Loucy (cell line): ENCODE measurements around the gene AQP9.

Experiments used
- H2AFZ ChIP-seq: fragments of 200-600 bp; sonication (generic); 2 replicates; pipeline ENCODE4 v1.6.0; 2016; ENCODE audit warnings: antibody characterized with exemption, mild to moderate bottlenecking, low read length, moderate library complexity
- H3F3A ChIP-seq: fragments of 200-600 bp; 2 replicates; pipeline ENCODE4 v1.6.0; 2016; ENCODE audit warnings: antibody characterized with exemption, low read depth, mild to moderate bottlenecking
- H3K27me3 ChIP-seq: fragments of 200-600 bp; sonication (generic); 2 replicates; pipeline ENCODE4 v1.6.1; 2014; ENCODE audit warnings: low read length, mild to moderate bottlenecking; ENCODE audit not compliant: insufficient read depth, poor library complexity, severe bottlenecking
- H3K36me3 ChIP-seq: fragments of 200-600 bp; sonication (generic); 2 replicates; pipeline ENCODE4 v1.6.1; 2016; ENCODE audit warnings: low read length; ENCODE audit not compliant: insufficient read depth
- H3K4me1 ChIP-seq: fragments of 200-600 bp; sonication (generic); 2 replicates; pipeline ENCODE4 v1.5.1; 2014; ENCODE audit warnings: low read length, mild to moderate bottlenecking; ENCODE audit not compliant: insufficient read depth, poor library complexity, severe bottlenecking
- H3K4me2 ChIP-seq: fragments of 200-600 bp; sonication (generic); 2 replicates; pipeline ENCODE4 v1.6.0; 2014; ENCODE audit warnings: antibody characterized with exemption, low read length, low read depth, mild to moderate bottlenecking; ENCODE audit not compliant: poor library complexity, severe bottlenecking
- H3K4me3 ChIP-seq: fragments of 200-600 bp; sonication (generic); 2 replicates; pipeline ENCODE4 v1.5.1; 2014; ENCODE audit warnings: low read length, mild to moderate bottlenecking, mixed read lengths; ENCODE audit not compliant: poor library complexity, severe bottlenecking
- H3K79me2 ChIP-seq: fragments of 200-600 bp; sonication (generic); 2 replicates; pipeline ENCODE4 v1.6.1; 2014; ENCODE audit warnings: low read length; ENCODE audit not compliant: insufficient read depth
- H3K9ac ChIP-seq: fragments of 200-600 bp; sonication (generic); 2 replicates; pipeline ENCODE4 v1.6.0; 2014; ENCODE audit warnings: mild to moderate bottlenecking, low read depth, low read length, moderate library complexity; ENCODE audit not compliant: poor library complexity, severe bottlenecking
- H3K9me2 ChIP-seq: fragments of 200-600 bp; sonication (generic); replicated peaks from 2 replicates; pipeline ENCODE4 v1.6.1; 2016; ENCODE audit warnings: low read depth, low read length, mixed read lengths
- H3K9me3 ChIP-seq: fragments of 200-600 bp; sonication (generic); 2 replicates; pipeline ENCODE4 v1.6.1; 2014; ENCODE audit warnings: mild to moderate bottlenecking, antibody characterized with exemption, low read length, low read depth; ENCODE audit not compliant: insufficient read depth
- H4K20me1 ChIP-seq: fragments of 200-600 bp; sonication (generic); 2 replicates; pipeline ENCODE4 v1.6.0; 2014; ENCODE audit warnings: antibody characterized with exemption, low read length, mild to moderate bottlenecking; ENCODE audit not compliant: insufficient read depth, poor library complexity, severe bottlenecking
- EZH2phosphoT487 ChIP-seq: fragments of 200-600 bp; IDR thresholded peaks from 2 replicates; pipeline ENCODE4 v1.6.1; 2018; ENCODE audit warnings: antibody characterized with exemption, mild to moderate bottlenecking, moderate library complexity, borderline replicate concordance
- TF ChIP-seq, protein P1 (sequence below): fragments of 200-600 bp; sonication (generic); conservative IDR thresholded peaks from 2 replicates; pipeline ENCODE4 v1.5.1; 2014; ENCODE audit warnings: mild to moderate bottlenecking, antibody characterized with exemption, low read length

AQP9 gene

DNA sequence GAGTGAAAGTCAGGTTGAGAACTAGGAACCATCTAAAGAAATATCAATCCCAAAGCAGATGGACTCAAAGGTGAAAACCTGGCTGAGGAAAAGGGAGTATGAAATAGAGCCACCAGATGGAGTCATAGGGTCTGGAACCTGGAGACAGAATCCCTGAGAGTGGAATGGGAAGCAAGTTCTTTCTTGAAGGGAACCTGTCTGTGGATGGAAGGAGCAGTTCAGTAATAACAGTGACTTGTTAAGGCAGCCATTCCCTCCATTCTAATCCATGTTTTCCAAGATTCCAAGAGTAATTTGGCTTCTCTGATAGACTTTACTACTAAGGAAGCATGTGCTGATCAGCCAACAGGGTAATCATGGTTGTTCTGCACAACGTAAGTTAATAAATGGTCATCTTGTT is 22.5 kb upstream of the AQP9 start:
- Histone ChIP-seq H3K79me2 (no peaks in the 10 kb centered on the region), H2AFZ (no peak overlapping the region), H3K9me3 (no peaks in the 10 kb centered on the region), H4K20me1 (no peaks in the 10 kb centered on the region), H3K36me3 (no peaks in the 10 kb centered on the region), H3K9ac (no peak overlapping the region), H3F3A (no peaks in the 10 kb centered on the region), H3K4me2 (no peak overlapping the region), H3K27me3 (no peaks in the 10 kb centered on the region), H3K4me1 (no peaks in the 10 kb centered on the region), H3K4me3 (no peak overlapping the region), H3K9me2 (no peaks in the 10 kb centered on the region)
- TF ChIP-seq EZH2phosphoT487 = no peak
- TF ChIP-seq, protein P1, sequence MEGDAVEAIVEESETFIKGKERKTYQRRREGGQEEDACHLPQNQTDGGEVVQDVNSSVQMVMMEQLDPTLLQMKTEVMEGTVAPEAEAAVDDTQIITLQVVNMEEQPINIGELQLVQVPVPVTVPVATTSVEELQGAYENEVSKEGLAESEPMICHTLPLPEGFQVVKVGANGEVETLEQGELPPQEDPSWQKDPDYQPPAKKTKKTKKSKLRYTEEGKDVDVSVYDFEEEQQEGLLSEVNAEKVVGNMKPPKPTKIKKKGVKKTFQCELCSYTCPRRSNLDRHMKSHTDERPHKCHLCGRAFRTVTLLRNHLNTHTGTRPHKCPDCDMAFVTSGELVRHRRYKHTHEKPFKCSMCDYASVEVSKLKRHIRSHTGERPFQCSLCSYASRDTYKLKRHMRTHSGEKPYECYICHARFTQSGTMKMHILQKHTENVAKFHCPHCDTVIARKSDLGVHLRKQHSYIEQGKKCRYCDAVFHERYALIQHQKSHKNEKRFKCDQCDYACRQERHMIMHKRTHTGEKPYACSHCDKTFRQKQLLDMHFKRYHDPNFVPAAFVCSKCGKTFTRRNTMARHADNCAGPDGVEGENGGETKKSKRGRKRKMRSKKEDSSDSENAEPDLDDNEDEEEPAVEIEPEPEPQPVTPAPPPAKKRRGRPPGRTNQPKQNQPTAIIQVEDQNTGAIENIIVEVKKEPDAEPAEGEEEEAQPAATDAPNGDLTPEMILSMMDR = 0 out of 2 replicates have a peak, but pooled peaks have one; percentile 18

DNA sequence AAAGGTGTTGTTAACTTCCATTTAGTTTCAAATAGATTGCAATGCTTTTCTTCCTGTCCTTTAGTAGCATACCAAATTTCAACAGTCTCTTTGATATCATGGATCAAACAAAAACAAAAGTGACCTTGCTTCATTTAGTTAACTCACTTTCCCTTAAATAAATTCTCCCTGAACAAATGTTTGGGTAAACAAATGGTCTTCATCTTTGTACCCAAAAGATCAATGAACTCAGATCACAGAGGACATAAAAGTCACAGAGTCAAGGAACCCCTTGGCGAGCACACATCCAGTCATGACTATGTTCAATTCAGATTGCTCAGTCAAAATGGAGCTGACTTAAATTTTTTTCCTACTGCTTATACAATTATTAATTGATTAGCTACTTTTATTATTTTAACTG is 20.6 kb upstream of the AQP9 start:
- no peak overlapping the region for H2AFZ ChIP-seq
- no peaks in the 10 kb centered on the region for H3K9me3 ChIP-seq
- no peak overlapping the region for H3K4me2 ChIP-seq
- H4K20me1 ChIP-seq = no peaks in the 10 kb centered on the region
- no peaks in the 10 kb centered on the region for H3F3A ChIP-seq
- H3K4me1 ChIP-seq = no peaks in the 10 kb centered on the region
- H3K9me2 ChIP-seq = no peaks in the 10 kb centered on the region
- no peak overlapping the region for H3K4me3 ChIP-seq
- H3K36me3 ChIP-seq = no peaks in the 10 kb centered on the region
- TF ChIP-seq EZH2phosphoT487 = no peak
- TF ChIP-seq, protein P1 = no peak
- H3K27me3 ChIP-seq = no peaks in the 10 kb centered on the region
- H3K79me2 ChIP-seq = no peaks in the 10 kb centered on the region
- H3K9ac ChIP-seq = no peak overlapping the region

DNA sequence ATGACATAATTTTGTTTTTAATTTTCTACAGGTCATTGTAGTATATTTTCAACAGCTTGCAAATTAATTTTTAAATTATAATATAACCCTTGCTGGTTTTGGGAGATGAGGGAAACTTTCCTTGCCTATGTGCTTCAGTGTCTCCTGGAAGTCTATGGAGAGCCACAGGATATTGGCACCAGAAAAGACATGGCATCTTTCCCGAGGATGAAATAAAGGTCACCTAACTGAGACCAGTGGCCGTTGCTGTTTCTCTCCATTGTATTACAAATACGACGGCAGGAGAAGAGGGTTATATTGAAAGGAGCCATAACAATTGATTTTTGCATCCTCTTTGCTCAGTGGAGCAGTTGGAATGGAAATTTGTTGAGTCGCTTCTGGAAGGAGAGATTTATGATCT is 19.9 kb upstream of the AQP9 start:
- no peak for TF ChIP-seq EZH2phosphoT487
- TF ChIP-seq, protein P1 = no peak
- Histone ChIP-seq H4K20me1 (no peaks in the 10 kb centered on the region), H2AFZ (no peak overlapping the region)

More for the DNA sequence above, 19.9 kb upstream of the AQP9 start:
- Histone ChIP-seq H3K4me1 (no peaks in the 10 kb centered on the region), H3K9me2 (no peaks in the 10 kb centered on the region), H3K4me2 (no peak overlapping the region), H3K9ac (no peak overlapping the region), H3K9me3 (no peaks in the 10 kb centered on the region), H3K36me3 (no peaks in the 10 kb centered on the region), H3K79me2 (no peaks in the 10 kb centered on the region), H3F3A (no peaks in the 10 kb centered on the region), H3K4me3 (no peak overlapping the region), H3K27me3 (no peaks in the 10 kb centered on the region)
